NCI-H2227 (cell line): ENCODE results near the gene ATF6B.
A peak's percentile ranks its signal among the peaks of the same experiment; 100 is the strongest.
"Not testable (repeated sequence)": the region's sequence is repeated elsewhere in the genome, so short reads cannot be mapped to it uniquely, and the experiment has no call there.

Source experiments
- DNase-seq: peaks from one replicate; lab custom pipeline; 2025; ENCODE audit not compliant: unreplicated experiment; lab: John Stamatoyannopoulos, UW

Gene ATF6B

DNA sequence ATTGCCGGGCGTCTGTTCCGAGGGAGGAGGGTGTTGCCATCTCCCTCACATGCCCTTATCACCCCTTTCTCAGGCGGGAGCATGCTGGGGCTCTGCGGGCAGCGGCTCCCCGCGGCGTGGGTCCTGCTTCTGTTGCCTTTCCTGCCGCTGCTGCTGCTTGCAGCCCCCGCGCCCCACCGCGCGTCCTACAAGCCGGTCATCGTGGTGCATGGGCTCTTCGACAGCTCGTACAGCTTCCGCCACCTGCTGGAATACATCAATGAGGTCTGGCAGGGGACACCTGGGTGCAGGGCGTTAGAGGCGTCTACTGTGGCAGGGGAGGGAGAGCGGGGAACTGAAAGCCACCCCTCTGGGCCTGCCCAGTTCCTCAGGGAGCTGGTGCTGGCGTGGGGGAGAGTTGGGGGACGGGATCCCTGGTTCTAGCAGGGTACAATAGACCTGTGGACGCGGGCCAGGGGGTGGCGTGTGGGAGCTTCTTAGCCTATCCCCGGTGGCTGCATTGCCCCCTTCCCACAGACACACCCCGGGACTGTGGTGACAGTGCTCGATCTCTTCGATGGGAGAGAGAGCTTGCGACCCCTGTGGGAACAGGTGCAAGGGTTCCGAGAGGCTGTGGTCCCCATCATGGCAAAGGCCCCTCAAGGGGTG lies 26.6 kb upstream of the ATF6B start:
- peak; percentile 74 for DNase-seq

DNA sequence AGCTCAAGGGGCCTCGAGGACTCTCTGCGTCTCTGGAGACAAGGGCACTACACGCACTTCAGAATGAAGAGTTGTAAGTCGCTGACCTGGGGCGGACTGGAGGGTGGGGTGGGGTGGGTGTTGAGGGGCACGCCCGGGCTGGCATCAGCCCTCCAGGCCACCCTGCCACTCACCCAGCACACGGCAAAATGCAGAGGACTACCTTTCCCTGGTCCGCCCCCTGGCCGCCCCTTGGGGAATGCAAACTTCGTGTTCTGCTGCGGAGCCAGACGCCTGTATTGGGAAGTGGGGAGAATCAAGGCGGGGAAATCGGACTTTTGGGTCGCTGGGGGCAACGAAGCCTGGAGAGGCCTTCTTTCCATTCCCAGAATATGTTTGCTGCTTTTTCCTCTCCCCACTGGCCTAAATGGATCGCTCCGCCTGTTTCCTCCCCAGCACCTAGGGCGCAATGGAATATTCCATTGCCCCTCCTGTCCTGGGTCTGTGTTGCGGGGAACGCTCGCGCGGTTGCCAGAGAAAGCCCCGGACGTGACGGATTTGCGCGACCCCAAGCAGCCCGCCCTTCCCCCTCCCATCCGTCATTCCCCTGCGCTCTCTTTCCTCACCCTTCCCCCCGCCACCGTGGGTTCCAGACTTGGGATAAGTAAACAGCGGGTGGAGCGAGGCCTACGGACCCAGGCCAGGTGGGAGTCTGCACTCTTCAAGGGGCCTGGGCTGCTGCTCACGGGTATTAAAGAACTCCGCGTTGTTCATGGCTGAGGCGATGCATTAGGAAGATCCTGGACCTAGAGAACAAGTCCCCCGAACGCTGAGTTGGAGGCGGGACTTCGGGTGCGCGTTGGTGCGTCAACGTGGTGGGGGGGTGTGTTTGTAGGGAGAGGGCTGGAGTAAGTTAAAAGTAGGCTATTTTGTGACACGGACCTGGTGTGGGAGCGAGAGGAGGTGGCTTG lies 25.8 kb upstream of the ATF6B start, which contains the start of gene PPT2:
PPT2 (plus strand) TSS at position 578 of the 950 bp plus-strand sequence. CDS start 454 bp downstream, outside the sequence.
- DNase-seq = peak; percentile 94

GRCh38 chr6:32152769-32153563 lies 24.9 kb upstream of the ATF6B start:
- DNase-seq = peak; percentile 79

- peak; percentile 53 for DNase-seq
Measured at GRCh38 chr6:32151863-32152768, 24.1 kb upstream of the ATF6B start, which contains the start of gene PRRT1. PRRT1 (minus strand) TSS chr6:32151939; CDS start chr6:32151827, 112 bp downstream.

GRCh38 chr6:32151181-32151862 lies 23.3 kb upstream of the ATF6B start:
- DNase-seq = no peak

DNA sequence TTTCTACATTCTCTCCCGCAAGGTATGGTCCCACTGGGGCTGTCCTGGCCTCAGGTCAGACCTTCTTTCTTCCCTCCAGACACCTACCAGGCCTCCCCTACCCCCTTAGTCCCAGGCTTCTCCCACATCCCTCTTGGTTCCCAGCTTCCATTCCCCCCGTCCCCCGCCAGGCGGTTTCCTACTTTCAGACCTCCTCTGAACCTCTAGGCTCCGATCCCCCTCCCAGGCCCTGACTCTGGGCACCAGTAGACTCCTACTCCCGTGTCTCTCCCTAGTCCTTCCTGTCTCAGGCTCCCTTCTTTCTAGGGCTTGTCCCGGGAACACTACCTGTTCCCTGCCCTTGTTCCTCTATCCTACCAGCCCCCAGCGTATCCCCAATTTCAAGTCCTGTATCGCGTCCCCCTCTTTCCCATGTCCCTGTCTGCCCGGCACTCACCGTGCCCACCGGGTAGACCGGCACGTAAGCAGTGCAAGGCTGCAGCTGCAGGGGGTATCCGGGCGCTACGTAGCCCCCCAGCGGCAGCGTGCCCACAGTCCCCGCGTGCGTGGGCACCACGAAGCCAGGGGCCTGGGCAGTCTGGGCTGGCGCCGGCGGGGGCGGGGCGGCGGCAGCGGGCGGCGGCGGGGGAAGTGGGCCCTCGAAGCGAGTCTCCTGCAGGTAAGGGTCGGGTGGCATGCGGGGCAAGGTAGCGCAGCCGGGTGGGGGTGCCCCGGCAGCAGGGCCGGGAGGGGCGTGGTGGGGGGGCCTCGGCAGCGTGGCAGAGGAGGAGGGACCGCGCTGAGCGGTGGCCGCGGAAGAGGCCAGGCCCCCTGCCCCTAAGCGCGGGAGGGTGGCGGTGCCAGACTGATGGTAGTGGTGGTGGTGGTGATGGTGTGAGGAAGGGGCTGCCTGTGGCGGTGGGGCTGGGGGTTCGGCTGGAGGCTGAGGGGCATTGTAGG lies 22.2 kb upstream of the ATF6B start:
- no peak for DNase-seq

DNA sequence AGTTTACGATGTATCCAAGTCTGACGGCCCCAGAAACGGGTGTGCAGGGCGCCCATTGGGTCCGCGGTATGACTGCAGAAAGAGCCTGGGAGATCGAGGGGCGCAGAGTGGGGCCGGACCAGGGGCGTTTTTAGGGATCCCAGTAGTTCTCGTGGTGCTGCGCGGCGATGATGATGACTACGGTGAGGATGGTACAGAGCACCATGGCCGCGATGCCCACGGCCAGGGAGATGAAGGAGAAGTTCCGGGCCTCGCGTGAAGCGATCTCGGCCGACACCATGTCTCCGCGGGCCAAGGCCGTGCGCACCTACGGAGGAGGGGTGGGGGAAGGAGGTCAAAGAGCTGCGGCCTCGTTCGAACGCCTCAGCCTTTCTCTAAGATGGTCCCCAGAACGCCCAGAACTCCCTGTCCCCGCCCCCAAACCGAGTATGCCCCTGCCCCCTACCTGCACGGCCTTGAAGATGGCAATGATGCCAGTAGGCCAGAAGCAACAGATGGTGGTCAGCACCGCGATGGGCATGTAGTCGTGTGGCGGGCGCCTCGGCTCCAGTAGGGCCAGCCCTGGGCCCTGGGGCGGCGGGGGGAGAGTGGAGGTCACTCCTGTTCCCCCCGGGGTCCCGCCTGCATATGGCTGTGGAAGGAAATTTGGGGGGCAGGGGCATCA lies 21.2 kb upstream of the ATF6B start:
- no peak for DNase-seq

DNA sequence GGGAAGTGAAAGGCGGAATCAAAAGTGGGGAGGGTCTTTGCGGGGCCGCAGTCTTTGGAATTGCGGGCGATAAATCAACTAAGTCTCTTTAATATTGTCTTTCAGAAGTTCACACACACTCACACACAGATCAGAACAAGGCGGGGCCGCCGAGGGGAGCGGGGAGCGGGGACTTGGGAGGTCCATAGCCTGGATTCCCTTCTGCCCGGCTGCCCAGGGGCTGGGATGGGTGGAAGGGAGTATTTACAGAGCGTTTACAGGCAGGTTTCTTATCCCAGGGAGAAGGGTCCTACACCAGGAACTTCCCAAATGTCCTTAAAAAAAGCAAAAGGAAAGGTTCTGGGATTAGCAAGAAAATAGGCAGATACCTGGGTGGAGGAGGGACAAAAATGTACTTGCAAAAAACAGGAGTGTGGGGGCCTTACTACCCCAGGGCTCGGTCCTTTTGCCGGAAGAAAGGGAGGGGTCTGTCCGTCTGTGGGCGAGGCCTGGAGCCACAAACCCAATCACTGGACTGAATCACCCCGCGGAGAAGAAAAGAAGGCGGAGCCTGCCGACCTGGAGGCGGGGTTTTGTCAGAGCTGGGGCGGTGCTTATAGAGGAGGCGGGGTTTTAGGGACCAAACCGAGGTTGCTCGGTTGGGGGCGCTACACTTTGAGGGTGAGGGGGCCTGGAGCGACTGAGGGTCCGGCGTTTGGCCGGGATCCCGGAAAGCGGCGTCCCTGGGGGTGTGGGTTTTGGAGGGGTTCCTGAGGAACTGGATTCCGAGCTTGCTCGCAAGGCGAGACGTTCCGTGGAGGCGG lies 20.4 kb upstream of the ATF6B start:
- no peak for DNase-seq

DNA sequence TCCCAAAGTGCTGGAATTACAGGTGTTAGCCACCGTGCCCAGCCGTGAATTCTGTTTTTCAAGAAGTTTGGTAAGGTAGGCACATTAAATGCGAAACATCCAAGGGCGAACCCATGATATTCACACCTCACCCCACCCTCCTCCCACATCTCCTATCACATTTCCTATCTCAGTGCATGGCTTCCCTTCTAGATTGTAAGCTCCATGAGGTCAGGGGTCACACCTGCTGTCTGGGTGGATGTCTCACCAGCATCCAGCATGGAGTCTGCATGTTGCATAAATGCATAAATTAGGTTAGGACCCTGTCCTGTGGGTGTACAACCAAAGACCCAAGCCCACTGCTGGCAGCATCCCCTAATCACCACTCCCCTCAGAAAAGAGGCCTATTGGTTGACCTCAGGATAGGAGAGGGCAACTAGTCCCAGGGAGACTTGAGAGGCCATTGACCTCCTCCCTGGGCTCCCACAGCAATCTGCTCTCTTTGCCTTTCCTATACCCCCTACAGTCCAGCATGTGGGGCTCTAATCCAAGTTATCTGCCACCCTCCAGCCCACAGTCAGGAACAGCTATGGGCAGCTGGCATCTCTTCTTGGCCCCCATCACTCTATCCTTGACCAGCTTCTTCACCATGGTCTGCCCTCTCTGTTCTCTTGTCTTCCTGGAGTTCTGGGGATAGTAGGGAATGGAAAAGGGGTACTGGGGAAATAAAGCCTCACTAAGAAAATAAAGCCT lies 19.5 kb upstream of the ATF6B start:
- no peak for DNase-seq

- DNase-seq = no peak
Measured at GRCh38 chr6:32146687-32147086, 18.6 kb upstream of the ATF6B start.

DNA sequence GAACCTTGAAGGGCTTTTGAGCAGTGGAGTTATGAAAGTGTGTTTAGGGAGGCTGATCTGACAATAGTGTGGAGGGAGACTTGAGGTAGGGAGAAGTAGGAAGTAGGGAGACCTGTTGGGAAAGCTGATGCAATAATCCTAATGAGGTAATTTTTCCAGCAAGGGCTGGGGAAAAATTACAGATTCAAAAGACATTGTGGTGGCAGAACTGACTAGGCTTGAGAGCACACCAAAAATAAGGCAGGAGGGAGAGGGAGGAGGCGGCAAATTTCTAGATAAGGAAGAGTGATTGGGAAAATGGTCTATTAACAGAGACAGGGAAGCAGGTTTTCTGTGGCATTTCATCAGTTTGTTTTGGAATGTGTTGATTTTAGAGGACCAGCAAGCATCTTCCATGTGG lies 18.2 kb upstream of the ATF6B start:
- no peak for DNase-seq

DNA sequence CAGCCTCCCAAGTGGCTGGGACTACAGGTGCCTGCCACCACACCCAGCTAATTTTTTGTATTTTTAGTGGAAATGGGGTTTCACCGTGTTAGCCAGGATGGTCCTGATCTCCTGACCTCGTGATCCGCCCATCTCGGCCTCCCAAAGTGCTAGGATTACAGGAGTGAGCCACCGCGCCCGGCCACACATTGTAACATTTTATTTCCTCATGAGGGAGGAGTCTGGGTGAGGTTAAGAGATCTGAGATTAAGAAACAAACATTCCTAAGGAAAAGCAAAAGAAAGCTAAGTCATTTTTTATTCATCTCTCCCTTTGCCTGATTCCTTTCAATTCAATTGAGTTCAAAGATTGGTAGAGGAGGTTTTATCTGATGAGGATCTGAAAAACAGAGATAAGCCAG lies 16.2 kb upstream of the ATF6B start:
- not testable (repeated sequence) for DNase-seq

GRCh38 chr6:32140420-32141046 lies 12.5 kb upstream of the ATF6B start:
- no peak for DNase-seq

- DNase-seq = no peak
Measured at GRCh38 chr6:32139590-32139989, 11.5 kb upstream of the ATF6B start.

GRCh38 chr6:32137454-32137853 lies 9.4 kb upstream of the ATF6B start:
- no peak for DNase-seq

- no peak for DNase-seq
Measured at GRCh38 chr6:32133786-32134185, 5.7 kb upstream of the ATF6B start.
